ENCODE data around the gene NFKB1. TPM values are rescaled to one million over a fixed set of nuclear protein-coding genes. Genes with fewer than 3 reads are reported as not detected.

Gene NFKB1
- total and polyA plus RNA-seq, 9 of the 15 experiments (the other 6 are each of a cell fraction or from before 2014, with no cell fraction given) = 2.4 to 14.5 (median 10.3) TPM

GRCh38 chr4:102580463-102580842, 79.3 kb downstream of the NFKB1 start:
- Histone ChIP-seq H3K79me2 (ENCODE audit: control insufficient read depth, insufficient read depth, low read length) (no peaks in the 10 kb centered on the region), H3K9me3 (replicated peaks; ENCODE audit: control insufficient read depth, insufficient read depth, low read depth, low read length) (no peaks in the 10 kb centered on the region), H3K4me1 (replicated peaks in 1 of 2; ENCODE audit: control insufficient read depth in 2 of 2, insufficient read depth in 2 of 2, low read length in 2 of 2) (no peaks in the 10 kb centered on the region), H3K27me3 (ENCODE audit: control insufficient read depth in 2 of 2, insufficient read depth in 2 of 2, low read length in 2 of 2) (no peaks in the 10 kb centered on the region), H3K4me3 (no peak overlapping the region), H3K36me3 (ENCODE audit: control insufficient read depth, insufficient read depth, low read length) (peaks cover 15% of the 10 kb centered on the region; the same call in 1 of the 3 replicates), H3K27ac (ENCODE audit: extremely low read depth, low read depth, low read length) (no peak overlapping the region), H3K9ac (ENCODE audit: insufficient read depth in 1 of 2, low read depth in 2 of 2, low read length in 2 of 2) (no peak overlapping the region), H2AFZ (ENCODE audit: low read depth, low read length) (no peak overlapping the region), H4K20me1 (replicated peaks; ENCODE audit: control insufficient read depth, insufficient read depth, low read length) (no peaks in the 10 kb centered on the region), H3K4me2 (ENCODE audit: insufficient read depth, low read length) (no peak overlapping the region), H3K9me1 (ENCODE audit: control insufficient read depth, insufficient read depth, low read length) (no peaks in the 10 kb centered on the region)
- TF ChIP-seq KLF13 (tag; IDR thresholded peaks at IDR 0.05; ENCODE audit: borderline replicate concordance, low read depth) = no peak
- TF ChIP-seq E2F8 (IDR thresholded peaks at IDR 0.05; ENCODE audit: low read depth, partially characterized antibody) = no peak
- in situ Hi-C loops (cut with MboI) = no loop called here
- BruUV-seq (replicated peaks) = no TSS peak
- FAIRE-seq = no peak
- ChIA-PET POLR2A (no interaction called here), CTCF (ENCODE audit: low intra/inter-chr PET ratio) (no interaction called here)
- WGBS (ENCODE audit: insufficient coverage, low coverage, missing lambda C conversion rate) = 54% methylated on average over 1 of the region's 1 CpG
- DNase-seq (ENCODE audit: extremely low read depth in 1 of 4, low spot score in 3 of 4) = no peak
- no peak for ATAC-seq
- intact Hi-C loops (cut with micrococcal nuclease) = no loop called here

GRCh38 chr4:102584091-102584490, 82.9 kb downstream of the NFKB1 start:
- H4K20me1 ChIP-seq (replicated peaks; ENCODE audit: control insufficient read depth, insufficient read depth, low read length) = no peaks in the 10 kb centered on the region
- no peak overlapping the region for H3K4me2 ChIP-seq (ENCODE audit: insufficient read depth, low read length)
- no TSS peak for BruUV-seq (replicated peaks)
- DNase-seq (ENCODE audit: extremely low read depth in 1 of 4, low spot score in 3 of 4) (no peak), FAIRE-seq (no peak), ATAC-seq (no peak)
- ChIA-PET CTCF (ENCODE audit: low intra/inter-chr PET ratio) (no interaction called here), POLR2A (interaction anchor here (0.6 to 0.7 kb wide), 2 partner anchors 438 to 1369 kb away, joined by 3 read pairs; no protein-coding TSS in a partner anchor)
- in situ Hi-C loops (cut with MboI) (no loop called here), intact Hi-C loops (cut with micrococcal nuclease) (no loop called here)
- no peaks in the 10 kb centered on the region for H3K9me1 ChIP-seq (ENCODE audit: control insufficient read depth, insufficient read depth, low read length)
- H3K4me1 ChIP-seq (replicated peaks in 1 of 2; ENCODE audit: control insufficient read depth in 2 of 2, insufficient read depth in 2 of 2, low read length in 2 of 2) = no peaks in the 10 kb centered on the region
- TF ChIP-seq CHCHD3 (CRISPR knock-in tag; IDR thresholded peaks at IDR 0.05) (no peak), ZSCAN29 (IDR thresholded peaks at IDR 0.05) (no peak), KLF6 (CRISPR knock-in tag; IDR thresholded peaks at IDR 0.05; ENCODE audit: borderline replicate concordance) (no peak), TAF15 (IDR thresholded peaks at IDR 0.05; ENCODE audit: low read depth, low read length) (no peak), DDX20 (tag; IDR thresholded peaks at IDR 0.05; ENCODE audit: low read depth) (no peak), CSDE1 (IDR thresholded peaks at IDR 0.05) (no peak), RBM15 (IDR thresholded peaks at IDR 0.05; ENCODE audit: insufficient read depth, low read length) (no peak)
- H3K9me3 ChIP-seq (replicated peaks; ENCODE audit: control insufficient read depth, insufficient read depth, low read depth, low read length) = no peaks in the 10 kb centered on the region
- no peak overlapping the region for H2AFZ ChIP-seq (ENCODE audit: low read depth, low read length)
- H3K36me3 ChIP-seq (ENCODE audit: control insufficient read depth, insufficient read depth, low read length) = peaks cover 13% of the 10 kb centered on the region; the same call in 1 of the 3 replicates
- H3K27me3 ChIP-seq (ENCODE audit: control insufficient read depth in 2 of 2, insufficient read depth in 2 of 2, low read length in 2 of 2) = no peaks in the 10 kb centered on the region
- no peaks in the 10 kb centered on the region for H3K79me2 ChIP-seq (ENCODE audit: control insufficient read depth, insufficient read depth, low read length)
- no peak overlapping the region for H3K4me3 ChIP-seq
- no peak overlapping the region for H3K27ac ChIP-seq (ENCODE audit: extremely low read depth, low read depth, low read length)
- WGBS (ENCODE audit: insufficient coverage, low coverage, missing lambda C conversion rate) = 89% methylated on average over 1 of the region's 1 CpG
- H3K9ac ChIP-seq (ENCODE audit: insufficient read depth in 1 of 2, low read depth in 2 of 2, low read length in 2 of 2) = no peak overlapping the region

All from K562 (cell line).